ENCODE data around the gene RASGRF2. TPM values are rescaled to one million over a fixed set of nuclear protein-coding genes. Genes with fewer than 3 reads are reported as not detected.

The RASGRF2 gene
- total RNA-seq, 4 donors from 2014 or later, result 3.6 to 6.3 (median 4.8) TPM

- TF ChIP-seq POLR2A (IDR thresholded peaks at IDR 0.05) (no peak), CTCF (IDR thresholded peaks at IDR 0.05 in 4 of 5, conservative IDR thresholded peaks at IDR 0.05 in 1 of 5) (no peak)
- H3K4me3 ChIP-seq, result no peak overlapping the region
- no peak for DNase-seq
- no peaks in the 10 kb centered on the region for H3K36me3 ChIP-seq
- no peaks in the 10 kb centered on the region for H3K4me1 ChIP-seq
- intact Hi-C loops (cut with DNase I; ENCODE audit: low total_unique reads), result no loop called here
- H3K27ac ChIP-seq, result peak overlapping the region in 3 of 4 donors; percentile 58 to 67 (median 64)
- in situ Hi-C loops (cut with MboI; ENCODE audit: low sequenced_read_pairs in 4 of 4), result no loop called here
- ATAC-seq, result no peak
- no peaks in the 10 kb centered on the region for H3K27me3 ChIP-seq
- H3K9me3 ChIP-seq, result no peaks in the 10 kb centered on the region
Measured at GRCh38 chr5:80975065-80975464, 14.9 kb downstream of the RASGRF2 start.

GRCh38 chr5:80976985-80977384 lies 16.8 kb downstream of the RASGRF2 start:
- H3K27ac ChIP-seq, result peak overlapping the region; percentile 52 to 67 (median 63)
- TF ChIP-seq POLR2A (IDR thresholded peaks at IDR 0.05), result no peak
- no peak for TF ChIP-seq CTCF (IDR thresholded peaks at IDR 0.05 in 4 of 5, conservative IDR thresholded peaks at IDR 0.05 in 1 of 5)
- H3K9me3 ChIP-seq, result no peaks in the 10 kb centered on the region
- ATAC-seq (peak in 1 of 2 donors; percentile 30), DNase-seq (no peak)
- in situ Hi-C loops (cut with MboI; ENCODE audit: low sequenced_read_pairs in 4 of 4), result no loop called here
- no peak overlapping the region for H3K4me3 ChIP-seq
- no peaks in the 10 kb centered on the region for H3K27me3 ChIP-seq
- H3K4me1 ChIP-seq, result no peaks in the 10 kb centered on the region
- no peaks in the 10 kb centered on the region for H3K36me3 ChIP-seq
- intact Hi-C loops (cut with DNase I; ENCODE audit: low total_unique reads), result no loop called here

GRCh38 chr5:80977764-80978163 lies 17.6 kb downstream of the RASGRF2 start:
- Histone ChIP-seq H3K27ac (peak overlapping the region; percentile 7 to 67 (median 63)), H3K27me3 (no peaks in the 10 kb centered on the region), H3K4me3 (no peak overlapping the region), H3K4me1 (no peaks in the 10 kb centered on the region), H3K36me3 (no peaks in the 10 kb centered on the region), H3K9me3 (no peaks in the 10 kb centered on the region)
- ATAC-seq (no peak), DNase-seq (no peak)
- in situ Hi-C loops (cut with MboI; ENCODE audit: low sequenced_read_pairs in 4 of 4) (no loop called here), intact Hi-C loops (cut with DNase I; ENCODE audit: low total_unique reads) (no loop called here)
- TF ChIP-seq CTCF (IDR thresholded peaks at IDR 0.05 in 4 of 5, conservative IDR thresholded peaks at IDR 0.05 in 1 of 5), result no peak
- TF ChIP-seq POLR2A (IDR thresholded peaks at IDR 0.05), result no peak

- TF ChIP-seq CTCF (IDR thresholded peaks at IDR 0.05 in 4 of 5, conservative IDR thresholded peaks at IDR 0.05 in 1 of 5) (no peak), POLR2A (IDR thresholded peaks at IDR 0.05) (no peak)
- ATAC-seq, result no peak
- no peaks in the 10 kb centered on the region for H3K36me3 ChIP-seq
- H3K27ac ChIP-seq, result peak overlapping the region in 3 of 4 donors; percentile 62 to 67 (median 64)
- no peaks in the 10 kb centered on the region for H3K4me1 ChIP-seq
- H3K9me3 ChIP-seq, result no peaks in the 10 kb centered on the region
- intact Hi-C loops (cut with DNase I; ENCODE audit: low total_unique reads), result no loop called here
- H3K27me3 ChIP-seq, result no peaks in the 10 kb centered on the region
- DNase-seq, result no peak
- in situ Hi-C loops (cut with MboI; ENCODE audit: low sequenced_read_pairs in 4 of 4), result no loop called here
- no peak overlapping the region for H3K4me3 ChIP-seq
Measured at GRCh38 chr5:80978772-80979317, 18.7 kb downstream of the RASGRF2 start.

- Histone ChIP-seq H3K4me3 (no peak overlapping the region), H3K4me1 (no peaks in the 10 kb centered on the region), H3K27ac (peak overlapping the region in 3 of 4 donors; percentile 7 to 64 (median 16)), H3K9me3 (no peaks in the 10 kb centered on the region), H3K27me3 (no peaks in the 10 kb centered on the region), H3K36me3 (no peaks in the 10 kb centered on the region)
- TF ChIP-seq CTCF (IDR thresholded peaks at IDR 0.05 in 4 of 5, conservative IDR thresholded peaks at IDR 0.05 in 1 of 5), result no peak
- no peak for TF ChIP-seq POLR2A (IDR thresholded peaks at IDR 0.05)
- no peak for ATAC-seq
- DNase-seq, result no peak
- in situ Hi-C loops (cut with MboI; ENCODE audit: low sequenced_read_pairs in 4 of 4) (no loop called here), intact Hi-C loops (cut with DNase I; ENCODE audit: low total_unique reads) (no loop called here)
Measured at GRCh38 chr5:80982093-80982492, 21.9 kb downstream of the RASGRF2 start.
